AML-193 (cell line): ENCODE data around the gene TMEM19.
A peak's percentile ranks its signal among the peaks of the same experiment; 100 is the strongest.
"Not testable (repeated sequence)": the region's sequence is repeated elsewhere in the genome, so short reads cannot be mapped to it uniquely, and the experiment has no call there.

ENCODE experiments used
- DNase-seq, 2 experiments: peaks; one replicate each; lab custom pipeline; 2025; lab: John Stamatoyannopoulos, UW

The TMEM19 gene

GRCh38 chr12:71665090-71665463 is 20.8 kb upstream of the TMEM19 start:
- DNase-seq, result no peak

DNA sequence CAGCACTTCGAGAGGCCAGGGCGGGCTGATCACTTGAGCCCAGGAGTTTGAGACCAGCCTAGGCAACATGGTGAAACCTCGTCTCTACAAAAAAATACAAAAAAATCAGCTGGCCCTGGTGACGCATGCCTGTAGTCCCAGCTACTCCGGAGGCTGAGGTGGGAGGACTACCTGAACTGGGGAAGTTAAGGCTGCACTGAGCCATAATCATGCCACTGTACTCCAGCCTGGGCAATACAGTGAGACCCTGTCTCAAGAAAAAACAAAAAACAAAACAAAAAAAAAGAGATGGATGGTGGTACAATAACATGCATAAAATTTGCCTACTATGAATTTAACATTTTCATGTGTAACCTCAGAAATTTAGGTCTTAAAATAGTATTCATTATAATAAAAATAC is 19.6 kb upstream of the TMEM19 start:
- no peak for DNase-seq

- no peak for DNase-seq
These were observed 14.6 kb upstream of the TMEM19 start for GRCh38 chr12:71671311-71671710.

DNA sequence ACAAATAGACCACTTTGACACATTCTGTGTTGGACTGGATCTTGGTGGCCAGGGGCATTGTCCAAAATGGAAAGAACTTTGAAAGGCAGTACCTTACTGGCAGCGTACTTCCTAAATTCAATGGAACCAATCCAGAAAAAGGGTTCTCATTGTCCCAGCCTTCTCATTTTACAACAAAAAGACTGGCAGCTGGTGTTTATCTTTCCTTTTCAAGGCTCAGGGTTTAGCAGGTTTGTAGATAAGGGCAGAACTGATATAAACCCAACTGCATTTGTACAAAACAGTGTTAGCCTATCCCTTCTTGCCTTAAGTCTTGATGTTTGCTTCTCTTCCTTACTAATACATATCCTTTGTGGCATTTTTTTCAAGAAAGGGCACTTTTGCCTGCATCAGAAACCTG is 14.1 kb upstream of the TMEM19 start:
- no peak for DNase-seq

DNA sequence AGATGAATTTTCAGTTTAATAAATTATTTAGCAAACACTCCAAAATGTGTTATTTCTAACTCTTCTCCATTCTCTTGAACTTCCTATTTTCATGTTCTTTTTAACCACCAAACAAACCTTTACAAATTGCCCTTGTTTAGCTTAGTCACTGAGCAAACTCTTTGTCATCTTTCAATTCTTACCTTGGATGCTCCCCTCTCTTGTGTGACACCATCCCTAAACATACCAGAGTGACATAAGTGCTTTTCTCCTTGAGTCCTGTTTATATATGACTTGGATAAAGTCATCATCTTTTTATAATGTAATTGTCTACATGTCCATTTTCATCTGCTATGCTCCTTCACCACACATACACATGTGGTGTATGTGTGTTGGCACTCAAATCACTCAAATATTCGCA is 3.4 kb upstream of the TMEM19 start:
- DNase-seq, result no peak

GRCh38 chr12:71683633-71684032 is 2.2 kb upstream of the TMEM19 start:
- no peak for DNase-seq

DNA sequence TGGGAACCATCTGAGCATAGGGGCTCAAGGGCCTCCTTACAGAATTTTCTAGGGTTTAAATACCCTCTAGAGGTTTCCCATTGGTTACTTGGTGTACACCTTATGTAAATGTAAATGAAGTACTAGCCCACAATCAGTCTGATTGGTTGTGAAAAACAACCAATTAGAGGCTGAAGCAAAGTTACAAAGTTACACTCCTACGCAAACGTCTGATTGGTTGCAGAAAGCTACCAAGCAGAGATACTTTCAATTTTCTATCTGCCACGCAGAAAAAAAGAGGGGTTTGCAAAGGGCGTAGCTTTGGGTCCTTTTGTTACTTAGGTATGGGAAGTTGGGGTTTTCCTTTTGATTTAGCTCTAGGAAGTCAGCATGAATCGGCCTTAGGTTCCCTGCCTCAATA is 1.8 kb upstream of the TMEM19 start:
- no peak for DNase-seq

DNA sequence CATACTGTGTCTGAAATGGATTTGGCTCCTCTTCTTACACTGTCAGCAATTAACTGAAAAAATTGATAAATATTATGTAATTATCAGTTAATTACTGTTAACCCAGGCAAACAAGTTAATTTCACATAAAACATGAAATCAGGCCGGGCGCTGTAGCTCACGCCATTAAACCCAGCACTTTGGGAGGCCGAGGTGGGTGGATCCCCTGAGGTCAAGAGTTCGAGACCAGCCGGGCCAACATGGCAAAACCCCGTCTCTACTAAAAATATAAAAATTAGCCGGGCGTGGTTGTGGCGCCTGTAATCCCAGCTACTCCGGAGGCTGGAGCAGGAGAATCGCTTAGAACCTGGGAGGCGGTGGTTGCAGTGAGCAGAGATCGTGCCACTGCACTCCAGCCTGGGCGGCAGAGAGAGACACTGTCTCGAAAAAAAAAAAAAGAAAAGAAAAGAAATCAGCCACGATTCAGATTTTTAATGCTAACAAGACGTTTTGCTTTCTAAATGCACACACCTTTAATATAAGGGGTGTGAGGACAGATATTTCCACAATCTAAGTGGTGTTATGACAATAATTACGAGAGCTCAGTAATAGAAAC is 473 bp upstream of the TMEM19 start:
- no peak for DNase-seq

DNA sequence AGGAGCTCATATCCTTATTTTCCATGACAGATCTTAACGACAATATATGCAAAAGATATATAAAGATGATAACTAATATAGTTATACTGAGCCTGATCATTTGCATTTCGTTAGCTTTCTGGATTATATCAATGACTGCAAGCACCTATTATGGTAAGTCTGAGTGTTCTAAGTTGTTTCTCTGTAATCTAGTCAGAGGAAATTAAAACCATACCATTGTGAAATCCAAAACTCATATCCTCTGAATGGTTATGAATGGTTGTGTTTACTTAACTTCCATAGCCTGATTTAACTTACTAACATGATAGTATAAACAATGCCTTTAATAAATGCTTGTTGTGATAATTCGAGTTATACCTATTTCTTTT is 760 bp downstream of the TMEM19 start:
- peak; percentile 46 to 50 for DNase-seq

- DNase-seq, result not testable (repeated sequence)
These were observed 1.3 kb downstream of the TMEM19 start for GRCh38 chr12:71687172-71687571.

- DNase-seq, result no peak
These were observed 3.2 kb downstream of the TMEM19 start for GRCh38 chr12:71688961-71689570.

- no peak for DNase-seq
These were observed 5.7 kb downstream of the TMEM19 start for GRCh38 chr12:71691504-71692129.

- no peak for DNase-seq
These were observed 7.2 kb downstream of the TMEM19 start for GRCh38 chr12:71693126-71693525.

DNA sequence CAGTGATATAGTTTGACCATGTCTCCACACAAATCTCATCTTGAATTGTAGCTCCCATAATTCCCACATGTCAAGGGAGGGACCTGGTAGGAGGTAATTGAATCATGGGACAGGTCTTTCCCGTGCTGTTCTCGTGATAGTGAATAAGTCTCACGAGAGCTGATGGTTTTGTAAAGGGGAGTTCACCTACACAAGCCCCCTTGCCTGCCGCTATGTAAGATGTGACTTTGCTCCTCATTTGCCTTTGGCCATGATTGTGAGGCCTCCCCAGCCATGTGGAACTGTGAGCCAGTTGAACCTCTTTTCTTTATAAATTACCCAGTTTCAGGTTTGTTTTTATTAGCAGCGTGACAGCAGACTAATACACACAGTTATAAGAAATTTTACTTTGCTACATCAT is 7.8 kb downstream of the TMEM19 start:
- not testable (repeated sequence) for DNase-seq

- no peak for DNase-seq
These were observed 8.4 kb downstream of the TMEM19 start for GRCh38 chr12:71694099-71694820.

- DNase-seq, result no peak
These were observed 9.9 kb downstream of the TMEM19 start for GRCh38 chr12:71695782-71696181.

- DNase-seq, result not testable (repeated sequence)
These were observed 16.3 kb downstream of the TMEM19 start for GRCh38 chr12:71702181-71702580.

DNA sequence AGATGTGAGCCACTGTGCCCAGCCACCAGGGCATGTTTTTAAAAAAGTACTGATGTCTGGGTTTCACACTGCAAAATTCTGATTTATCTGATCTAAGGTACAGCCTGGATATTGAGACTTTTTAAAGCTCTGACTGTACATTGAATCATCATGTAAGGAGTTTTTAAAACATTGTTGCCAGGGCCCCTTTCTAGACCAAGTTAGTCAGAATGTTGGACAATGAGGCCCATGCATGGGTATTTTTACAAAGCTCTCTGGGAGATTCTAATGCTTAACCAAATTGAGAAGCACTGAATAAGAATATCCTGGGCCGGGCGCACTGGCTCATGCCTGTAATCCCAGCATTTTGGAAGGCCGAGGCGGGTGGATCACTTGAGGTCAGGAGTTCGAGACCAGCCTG is 16.7 kb downstream of the TMEM19 start:
- no peak for DNase-seq

DNA sequence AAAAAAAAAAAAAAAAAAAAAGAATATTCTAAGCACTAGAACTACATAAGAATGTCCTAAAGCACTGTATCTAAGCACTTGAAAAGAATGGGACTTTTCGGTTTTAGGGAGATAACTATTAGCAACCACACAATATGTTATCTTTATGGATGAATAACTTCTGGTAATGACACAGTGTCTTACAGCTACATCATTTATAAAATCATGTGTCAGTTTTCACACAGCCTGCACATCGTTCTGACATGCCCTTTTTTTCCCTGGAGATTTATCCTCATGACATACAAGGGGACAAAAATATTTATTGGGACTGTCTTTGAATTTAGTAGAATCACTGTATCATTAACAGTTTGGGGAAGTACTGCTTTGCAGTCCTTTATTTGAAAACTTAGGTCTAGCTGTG is 17.3 kb downstream of the TMEM19 start:
- DNase-seq, result no peak

GRCh38 chr12:71704920-71705319 is 19.0 kb downstream of the TMEM19 start:
- no peak for DNase-seq

DNA sequence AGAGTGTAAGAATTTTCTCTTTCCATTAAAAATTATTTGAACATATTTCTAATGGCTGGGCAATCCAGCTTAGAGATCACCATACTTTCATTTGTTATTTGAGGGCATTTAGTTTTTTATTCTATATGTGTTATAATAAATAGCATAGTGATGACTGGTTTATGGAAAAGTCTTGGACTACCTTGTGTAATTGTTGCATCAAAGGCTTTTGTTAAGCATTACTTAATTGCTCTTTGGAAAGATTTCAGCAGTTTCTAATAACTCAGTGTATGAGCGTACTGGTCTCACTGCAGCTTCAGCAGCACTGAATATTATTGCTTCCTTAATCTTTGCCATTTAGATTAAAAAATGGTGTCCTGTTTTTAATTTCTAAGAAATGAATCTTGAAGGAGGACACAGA is 22.8 kb downstream of the TMEM19 start:
- no peak for DNase-seq

DNA sequence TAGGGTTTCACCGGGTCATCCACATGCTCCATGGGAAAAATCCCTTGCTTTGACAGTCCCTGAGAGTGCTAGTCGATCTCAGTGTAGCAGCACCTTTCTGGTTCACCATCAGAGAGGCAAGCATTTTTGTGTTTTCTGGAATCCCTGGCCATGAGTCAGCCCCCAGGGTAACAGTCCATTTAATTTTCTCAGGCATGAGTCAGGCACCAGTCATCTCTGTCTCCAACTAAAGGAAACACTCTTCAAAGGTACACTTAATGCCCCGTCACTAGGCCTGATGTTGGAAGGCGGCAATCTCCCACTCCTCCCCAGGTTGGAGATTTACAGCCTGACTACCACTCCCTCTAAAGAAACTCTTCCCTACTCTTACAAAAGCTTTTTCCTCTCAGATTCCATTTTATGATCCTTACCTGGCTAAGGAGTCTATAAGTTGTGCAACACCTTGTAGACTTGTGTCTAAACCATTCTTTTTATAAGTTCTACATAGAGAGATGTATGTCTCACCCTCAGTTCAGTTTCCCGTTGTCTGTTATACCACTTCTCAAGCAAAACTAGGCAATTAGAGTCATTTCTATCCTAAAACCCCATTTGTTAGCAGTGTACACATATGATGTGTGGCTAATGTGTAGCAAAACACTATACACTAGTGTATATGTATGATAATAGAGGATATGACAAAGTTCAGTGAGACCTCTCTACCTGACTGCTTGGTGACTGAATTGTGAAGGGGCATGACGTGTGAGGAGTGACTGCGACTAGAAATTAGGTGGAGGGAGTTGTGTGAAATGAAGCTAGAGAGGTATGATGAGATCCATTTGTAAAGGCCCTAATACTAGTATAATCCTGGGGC is 24.6 kb downstream of the TMEM19 start:
- no peak for DNase-seq
